22Rv1 (cell line): ENCODE results near the gene TPRKB.
"Not testable (repeated sequence)": the region's sequence is repeated elsewhere in the genome, so short reads cannot be mapped to it uniquely, and the experiment has no call there.

Experiments
- H3K27ac ChIP-seq: fragments of 450-650 bp; 2 replicates; pipeline ENCODE4 v1.5.1; 2017
- ZFX ChIP-seq: fragments of 450-650 bp; IDR thresholded peaks from 2 replicates; pipeline ENCODE4 v1.6.1; 2017; ENCODE audit warnings: antibody characterized with exemption, borderline replicate concordance
- TF ChIP-seq, protein P1 (sequence below): fragments of 450-650 bp; IDR thresholded peaks from 2 replicates; pipeline ENCODE4 v1.5.1; 2017; ENCODE audit warnings: mild to moderate bottlenecking

TPRKB gene

DNA sequence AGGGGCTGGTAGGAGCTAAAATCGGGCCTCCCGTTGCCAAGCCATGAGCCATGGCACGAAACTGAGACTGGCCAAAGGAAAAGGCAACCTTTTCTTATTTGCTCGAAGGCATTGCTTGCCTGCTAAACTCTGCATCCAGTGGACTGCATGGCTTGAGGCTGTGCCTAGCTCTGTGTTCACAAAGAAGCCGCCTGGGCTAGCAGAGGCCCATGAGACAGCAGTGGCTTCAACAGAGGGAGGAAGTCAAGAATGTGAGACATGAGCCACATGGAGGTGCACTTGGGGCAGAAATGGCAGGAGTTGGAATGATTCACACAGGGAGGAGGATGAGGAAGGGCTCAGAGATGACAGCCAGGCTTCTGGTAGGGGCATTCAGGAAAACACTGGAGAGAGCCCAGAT, 33.5 kb downstream of the TPRKB start:
- H3K27ac ChIP-seq, result no peak overlapping the region

DNA sequence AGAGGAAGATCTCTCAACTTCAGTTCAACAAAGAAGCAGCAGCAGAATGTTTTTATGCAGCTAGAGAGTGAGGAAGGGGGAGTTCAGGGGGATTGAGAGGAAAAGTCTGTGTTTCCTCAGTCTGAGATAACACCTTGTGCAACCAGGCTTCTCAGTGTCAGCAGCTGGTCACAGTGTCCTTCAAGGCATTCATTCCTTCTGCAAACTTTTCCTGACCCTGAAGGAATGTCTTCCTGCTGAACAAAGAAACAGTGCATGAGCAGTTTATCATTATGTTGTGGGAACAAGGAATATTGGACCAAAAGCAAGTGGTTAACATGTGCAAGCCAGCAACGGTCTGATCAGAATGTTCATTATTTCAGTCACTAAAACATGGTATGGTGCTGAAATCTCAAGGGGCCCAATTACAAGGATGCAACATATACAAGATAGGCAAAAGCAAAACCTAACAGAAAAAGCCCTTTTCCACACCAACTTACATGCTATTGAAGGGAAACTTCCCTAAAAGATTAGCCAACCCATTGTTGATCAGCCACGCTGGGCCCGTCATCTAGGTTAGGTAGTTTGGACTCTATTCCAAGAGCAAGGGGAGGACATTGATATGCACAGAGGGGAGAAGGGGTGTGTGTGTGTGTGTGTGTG, 34.2 kb downstream of the TPRKB start:
- H3K27ac ChIP-seq, result not testable (repeated sequence)

More for the DNA sequence above, 33.5 kb downstream of the TPRKB start:
- TF ChIP-seq, protein P1, sequence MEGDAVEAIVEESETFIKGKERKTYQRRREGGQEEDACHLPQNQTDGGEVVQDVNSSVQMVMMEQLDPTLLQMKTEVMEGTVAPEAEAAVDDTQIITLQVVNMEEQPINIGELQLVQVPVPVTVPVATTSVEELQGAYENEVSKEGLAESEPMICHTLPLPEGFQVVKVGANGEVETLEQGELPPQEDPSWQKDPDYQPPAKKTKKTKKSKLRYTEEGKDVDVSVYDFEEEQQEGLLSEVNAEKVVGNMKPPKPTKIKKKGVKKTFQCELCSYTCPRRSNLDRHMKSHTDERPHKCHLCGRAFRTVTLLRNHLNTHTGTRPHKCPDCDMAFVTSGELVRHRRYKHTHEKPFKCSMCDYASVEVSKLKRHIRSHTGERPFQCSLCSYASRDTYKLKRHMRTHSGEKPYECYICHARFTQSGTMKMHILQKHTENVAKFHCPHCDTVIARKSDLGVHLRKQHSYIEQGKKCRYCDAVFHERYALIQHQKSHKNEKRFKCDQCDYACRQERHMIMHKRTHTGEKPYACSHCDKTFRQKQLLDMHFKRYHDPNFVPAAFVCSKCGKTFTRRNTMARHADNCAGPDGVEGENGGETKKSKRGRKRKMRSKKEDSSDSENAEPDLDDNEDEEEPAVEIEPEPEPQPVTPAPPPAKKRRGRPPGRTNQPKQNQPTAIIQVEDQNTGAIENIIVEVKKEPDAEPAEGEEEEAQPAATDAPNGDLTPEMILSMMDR, result no peak
- TF ChIP-seq ZFX, result no peak

DNA sequence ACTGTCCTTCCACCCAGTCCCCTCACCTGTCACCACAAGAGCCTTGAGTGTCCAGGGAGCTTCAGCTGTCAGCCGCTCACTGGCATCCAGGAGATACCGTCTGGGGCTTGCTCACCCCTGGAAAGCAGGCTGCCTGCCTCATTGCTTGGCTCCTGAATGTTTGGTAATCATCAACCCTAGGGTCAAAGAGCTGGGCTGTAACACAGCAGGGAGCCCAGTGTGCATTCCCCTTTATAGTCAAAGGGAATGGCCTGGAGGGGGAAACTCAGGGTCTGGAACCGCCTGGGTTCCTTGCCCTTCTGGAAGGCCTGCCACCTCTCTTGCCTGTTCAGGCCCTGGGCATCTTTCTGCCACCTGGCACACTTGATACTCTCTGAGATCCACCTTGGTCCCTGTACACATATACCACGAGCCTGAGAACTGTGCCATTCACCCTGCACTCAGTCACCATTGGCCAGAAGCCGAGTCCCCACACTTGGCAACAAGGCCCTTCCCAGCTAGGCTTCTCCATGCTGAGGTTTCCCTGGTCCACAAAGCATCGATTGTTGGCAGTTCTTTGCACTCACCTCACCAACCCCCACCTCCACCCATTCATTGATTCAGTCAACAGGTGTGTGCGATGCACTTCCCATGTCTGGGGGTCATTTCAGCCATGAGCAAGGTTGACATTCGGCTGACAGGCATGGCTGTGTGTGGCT, 35.0 kb downstream of the TPRKB start:
- no peak for TF ChIP-seq ZFX
- TF ChIP-seq, protein P1, result no peak
- H3K27ac ChIP-seq, result no peak overlapping the region

DNA sequence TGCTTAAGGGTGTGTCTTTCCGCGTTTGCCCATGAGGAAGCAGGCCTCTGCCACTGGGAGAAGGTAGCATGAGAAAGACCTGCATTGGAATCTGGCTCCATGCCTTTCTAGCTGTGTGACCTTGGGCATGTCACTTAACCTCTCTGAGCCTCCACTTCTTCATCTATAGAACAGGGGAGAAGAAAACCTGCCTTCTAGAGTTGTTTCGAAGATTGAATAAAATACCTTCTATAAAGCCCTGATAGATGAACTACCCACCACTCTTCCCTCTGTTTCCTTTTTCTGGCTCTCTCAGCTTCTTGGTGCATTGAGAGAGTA, 35.7 kb downstream of the TPRKB start:
- H3K27ac ChIP-seq, result not testable (repeated sequence)

DNA sequence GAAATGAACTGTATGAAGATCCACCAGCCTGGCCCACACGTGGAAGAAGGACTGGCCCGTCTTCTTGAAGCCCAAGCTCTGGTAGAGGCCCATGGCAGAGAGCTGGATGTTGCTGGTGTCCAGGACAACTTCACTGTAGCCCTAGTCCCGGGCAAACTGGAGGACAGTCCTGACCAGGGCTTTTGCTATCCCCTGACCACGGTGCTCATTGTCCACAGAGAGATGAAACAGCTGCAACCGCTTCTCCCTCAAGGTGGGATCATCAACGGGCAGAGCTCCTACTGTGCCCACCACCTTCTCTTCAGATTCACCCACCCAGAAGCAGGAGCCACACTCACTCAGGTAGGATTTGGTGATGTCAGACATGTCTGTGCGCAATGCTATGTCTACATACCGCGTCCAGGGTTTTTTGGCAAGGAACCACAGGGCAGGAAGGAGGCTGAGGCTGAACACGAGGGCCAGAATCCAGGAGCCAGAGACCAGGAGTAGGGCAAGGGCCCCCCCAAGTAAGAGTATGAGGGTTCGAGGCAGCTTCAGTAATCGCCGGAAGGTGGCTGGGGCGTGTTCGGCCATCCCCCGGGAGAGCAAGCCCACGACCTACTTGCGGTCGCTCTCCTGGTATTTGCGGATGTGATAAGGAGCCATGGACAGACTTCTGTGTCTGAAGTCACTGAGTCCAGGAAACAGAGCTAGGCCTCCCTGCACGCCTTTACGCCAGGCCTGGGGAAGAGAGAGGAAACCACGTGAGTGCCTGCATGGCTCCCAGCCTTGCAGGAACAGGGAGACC, 36.3 kb downstream of the TPRKB start:
- TF ChIP-seq ZFX, result no peak
- TF ChIP-seq, protein P1, result no peak

DNA sequence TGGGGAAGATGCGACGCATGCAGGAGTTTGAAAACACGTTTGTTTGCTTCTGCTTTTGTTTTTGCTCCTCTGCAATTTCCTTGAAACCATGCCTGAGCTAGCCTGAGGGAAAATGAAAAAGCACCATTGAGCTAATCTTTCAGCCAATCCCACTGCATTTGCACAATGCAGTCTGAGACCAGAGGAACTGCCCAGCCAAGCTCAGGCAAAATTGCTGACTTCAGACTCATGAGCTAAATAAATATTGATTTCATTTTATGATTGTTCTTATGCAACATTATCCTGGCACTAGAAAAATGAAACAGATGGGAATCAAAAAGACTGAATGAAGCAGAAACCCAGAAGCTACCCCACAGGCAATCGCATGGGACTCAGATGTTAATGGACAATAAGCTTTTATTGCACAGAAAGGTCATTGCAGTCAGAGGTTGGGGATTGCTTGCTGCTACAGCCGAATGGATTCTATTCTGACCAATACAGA, 37.0 kb downstream of the TPRKB start:
- H3K27ac ChIP-seq, result no peak overlapping the region

More for the DNA sequence above, 36.3 kb downstream of the TPRKB start:
- no peak overlapping the region for H3K27ac ChIP-seq

DNA sequence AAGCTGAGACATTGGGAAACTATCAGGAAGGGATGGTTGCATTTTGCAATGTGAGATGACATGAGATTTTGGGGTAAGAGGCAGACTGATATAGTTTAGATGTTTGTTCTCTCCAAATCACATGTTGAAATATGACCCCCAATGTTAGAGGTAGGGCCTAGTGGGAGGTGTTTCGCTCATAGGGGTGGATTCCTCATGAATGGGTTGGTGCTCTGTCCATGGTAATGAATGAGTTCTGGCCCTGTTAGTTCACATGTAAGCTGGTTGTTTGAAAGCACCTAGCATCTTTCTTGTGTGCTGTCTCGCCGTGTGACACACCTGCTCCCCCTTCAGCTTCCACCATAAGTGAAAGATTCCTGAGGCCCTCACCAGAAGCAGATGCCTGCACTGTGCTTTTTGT, 37.7 kb downstream of the TPRKB start:
- no peak overlapping the region for H3K27ac ChIP-seq
- TF ChIP-seq ZFX, result no peak
- TF ChIP-seq, protein P1, result no peak

More for the DNA sequence above, 37.0 kb downstream of the TPRKB start:
- TF ChIP-seq, protein P1, result no peak
- TF ChIP-seq ZFX, result no peak

DNA sequence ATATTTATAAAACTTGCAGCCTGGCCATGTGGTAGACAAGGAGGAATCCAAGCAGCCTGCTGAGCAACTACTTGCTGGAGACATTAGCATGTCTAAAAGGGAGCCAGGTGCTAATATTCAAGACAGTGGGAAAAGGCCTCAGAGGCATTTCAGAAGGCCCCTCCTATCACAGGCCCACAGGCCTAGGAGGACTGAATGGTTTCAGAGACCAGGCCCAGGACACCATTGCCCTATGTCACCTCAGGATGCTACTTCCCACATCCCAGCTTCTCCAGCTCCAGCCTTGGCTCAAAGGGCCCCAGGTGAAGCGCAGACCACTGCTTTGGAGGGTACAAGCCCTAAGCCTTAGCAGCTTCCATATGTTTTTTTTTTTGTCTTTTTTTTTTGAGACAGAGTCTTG, 39.0 kb downstream of the TPRKB start:
- H3K27ac ChIP-seq, result no peak overlapping the region
- TF ChIP-seq, protein P1, result no peak
- TF ChIP-seq ZFX, result no peak
